GM19467 (cell line): ENCODE results near the gene LHPP.
A peak's percentile ranks its signal among the peaks of the same experiment; 100 is the strongest.

ENCODE experiments used
- ATAC-seq: cut with Tn5 transposase; IDR thresholded peaks from one replicate; pipeline ENCODE4 v1.9.1; 2021; ENCODE audit warnings: mild to moderate bottlenecking, moderate library complexity; ENCODE audit not compliant: unreplicated experiment

Gene LHPP

GRCh38 chr10:124590216-124591122 lies 128.8 kb downstream of the LHPP start:
- no peak for ATAC-seq

- no peak for ATAC-seq
Observed at GRCh38 chr10:124591123-124591495, 129.5 kb downstream of the LHPP start.

DNA sequence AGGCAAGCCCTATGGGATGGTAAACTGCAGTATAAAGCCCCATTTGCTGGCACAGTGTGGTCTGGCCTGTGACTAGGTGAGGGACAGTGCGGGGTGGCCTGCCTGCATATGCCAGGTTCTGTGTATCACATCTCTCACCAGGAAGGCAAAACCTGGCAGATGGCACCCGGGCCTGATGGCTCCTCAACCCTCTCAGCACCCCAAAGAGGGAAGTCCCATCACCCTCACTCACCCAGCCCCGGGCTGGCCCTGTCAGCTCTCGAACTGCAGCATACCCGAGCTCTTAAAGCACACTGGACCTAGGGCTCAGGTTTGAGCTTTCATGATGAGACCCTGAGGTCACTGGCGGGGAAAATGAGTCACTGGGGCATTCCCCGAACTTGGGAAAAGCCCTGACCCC lies 130.5 kb downstream of the LHPP start:
- ATAC-seq = no peak

- no peak for ATAC-seq
Observed at GRCh38 chr10:124592736-124593430, 131.3 kb downstream of the LHPP start.

DNA sequence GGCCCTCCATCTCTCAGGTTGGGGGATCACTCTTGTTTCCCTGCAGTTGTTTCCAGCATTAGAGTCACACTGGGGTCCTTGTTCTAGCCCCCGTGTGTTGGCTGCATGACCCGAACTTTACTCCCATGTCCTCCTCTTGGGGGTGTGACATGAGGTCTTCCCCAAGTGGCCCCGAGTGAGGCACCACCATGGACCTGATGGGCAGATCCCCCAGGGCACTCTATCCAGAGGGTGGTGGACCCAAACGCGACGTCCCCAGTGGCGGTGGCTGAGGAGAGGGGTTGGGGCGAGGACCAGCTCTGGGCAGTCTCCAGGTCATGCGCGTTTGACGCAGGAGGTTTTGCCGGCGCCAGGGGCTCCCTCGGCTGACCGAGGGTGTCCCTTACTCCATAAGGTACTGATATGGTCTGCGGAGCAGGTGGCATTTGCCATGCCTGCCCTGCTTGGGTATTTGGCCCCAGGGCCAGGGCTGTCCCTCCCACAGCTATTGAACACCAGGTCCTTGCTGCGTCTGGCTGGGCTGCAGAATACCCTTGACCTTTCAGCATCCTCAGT lies 131.9 kb downstream of the LHPP start:
- no peak for ATAC-seq

DNA sequence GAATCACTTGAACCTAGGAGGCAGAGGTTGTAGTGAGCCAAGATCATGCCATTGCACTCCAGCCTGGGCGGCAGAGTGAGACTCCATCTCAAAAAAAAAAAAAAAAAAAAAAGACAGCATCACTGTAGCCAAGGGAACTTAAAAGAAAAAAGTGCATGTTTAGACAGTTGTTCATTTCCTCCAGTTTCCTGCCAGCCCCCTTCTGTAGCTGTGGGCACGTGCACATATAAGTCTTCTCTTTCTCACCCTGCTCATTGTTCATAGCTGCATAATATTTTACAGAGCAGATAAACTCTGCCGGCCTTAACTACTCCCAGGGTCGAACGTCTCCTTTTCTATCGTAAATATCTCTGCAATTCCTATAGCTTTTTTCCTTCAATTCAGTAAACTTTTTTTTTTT lies 132.6 kb downstream of the LHPP start:
- no peak for ATAC-seq

DNA sequence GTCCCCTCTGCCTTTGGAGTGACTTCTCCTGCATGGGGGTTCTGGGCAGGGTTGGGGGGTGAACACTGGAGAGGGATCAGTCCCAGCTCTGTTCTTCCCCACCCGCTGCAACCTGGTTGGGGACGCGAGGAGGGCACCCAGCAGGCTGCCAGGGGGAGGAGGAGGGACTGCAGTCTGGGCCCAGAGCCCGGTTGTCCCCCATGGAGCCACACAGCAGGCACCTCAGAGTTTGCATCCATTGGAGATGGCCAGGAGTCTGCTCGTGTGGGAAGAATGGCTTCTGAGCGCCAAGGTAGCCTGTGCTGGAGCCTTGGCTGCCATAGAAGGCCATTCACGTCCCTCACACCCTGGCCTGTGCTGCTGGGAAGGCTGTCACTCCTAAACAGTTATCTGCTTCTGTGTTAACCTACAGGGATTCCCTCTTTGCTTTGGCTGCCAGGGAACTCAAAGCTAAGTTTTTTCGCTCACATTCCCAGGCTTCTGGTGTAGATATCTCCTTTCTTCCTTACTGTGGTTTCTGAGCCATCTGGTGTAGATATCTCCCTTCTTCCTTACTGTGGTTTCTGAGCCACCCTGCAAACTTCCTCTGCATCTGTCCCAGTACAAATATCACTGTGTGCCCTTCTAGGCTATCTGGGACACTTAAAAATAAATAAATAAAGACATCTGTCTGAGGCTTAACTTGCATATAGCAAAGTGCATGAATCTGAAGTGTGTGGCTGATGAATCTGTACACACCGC lies 133.7 kb downstream of the LHPP start:
- no peak for ATAC-seq

- no peak for ATAC-seq
Observed at GRCh38 chr10:124596116-124596785, 134.6 kb downstream of the LHPP start.

GRCh38 chr10:124596962-124597845 lies 135.6 kb downstream of the LHPP start:
- ATAC-seq = no peak

- no peak for ATAC-seq
Observed at GRCh38 chr10:124597846-124598165, 136.2 kb downstream of the LHPP start.

DNA sequence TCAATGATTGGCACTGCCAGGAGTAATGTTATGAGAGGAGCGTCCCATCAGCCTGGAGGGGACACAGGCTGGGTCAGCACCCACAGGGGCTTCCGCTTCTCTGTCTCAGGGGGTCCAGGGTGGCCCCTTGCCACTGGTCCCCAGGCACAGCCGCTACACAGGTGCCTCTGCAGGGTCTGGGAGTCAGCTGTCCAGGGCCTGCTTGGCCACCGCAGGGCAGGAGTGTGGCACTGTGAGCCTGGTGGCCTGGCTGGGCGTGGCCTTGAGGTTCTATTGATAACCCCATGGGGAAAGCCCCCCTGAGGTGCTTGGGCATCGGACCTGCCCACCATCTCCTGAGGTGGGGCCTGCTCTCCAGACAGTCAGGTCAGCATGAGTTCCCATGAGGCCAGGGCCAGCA lies 136.6 kb downstream of the LHPP start:
- ATAC-seq = no peak

DNA sequence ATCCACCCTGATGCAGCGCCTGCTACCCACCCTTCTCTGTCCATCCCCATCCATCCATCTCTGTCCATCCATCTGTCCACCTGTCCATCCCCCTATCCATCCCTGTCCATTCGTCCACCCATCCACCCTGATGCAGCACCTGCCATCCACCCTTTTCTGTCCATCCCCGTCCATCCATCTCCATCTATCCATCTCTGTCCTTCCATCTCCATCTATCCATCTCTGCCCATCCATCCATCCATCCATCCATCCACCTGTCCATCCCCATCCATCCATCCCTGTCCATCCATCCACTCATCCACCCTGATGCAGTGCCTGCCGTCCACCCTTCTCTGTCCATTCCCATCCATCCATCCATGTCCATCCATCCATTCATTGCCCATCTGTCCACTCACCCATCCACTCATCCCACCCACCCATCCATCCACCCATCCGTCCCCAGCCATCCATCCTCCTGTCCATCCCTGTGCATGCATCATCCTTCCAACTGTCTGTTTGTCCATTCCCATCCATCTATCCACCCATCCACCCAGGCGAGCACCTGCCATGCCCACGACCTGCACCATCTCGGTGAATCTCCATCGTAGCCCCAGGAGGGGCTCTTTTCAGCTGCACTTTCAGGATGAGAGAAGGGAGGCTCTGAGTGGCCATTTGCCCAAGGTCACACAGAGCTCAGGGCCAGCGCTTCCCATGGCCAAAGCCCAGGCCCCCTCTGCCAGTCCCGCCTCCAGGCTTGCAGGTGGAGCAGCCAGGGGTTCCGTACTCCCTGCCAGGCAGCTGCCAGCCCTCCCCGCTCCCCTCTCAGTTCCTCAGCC lies 137.4 kb downstream of the LHPP start:
- ATAC-seq = no peak

- no peak for ATAC-seq
Observed at GRCh38 chr10:124599588-124600050, 138.0 kb downstream of the LHPP start.

GRCh38 chr10:124600051-124600880 lies 138.6 kb downstream of the LHPP start:
- no peak for ATAC-seq

- ATAC-seq = no peak
Observed at GRCh38 chr10:124601016-124601415, 139.4 kb downstream of the LHPP start.

- ATAC-seq = peak; percentile 45
Observed at GRCh38 chr10:124601431-124602120, 140.0 kb downstream of the LHPP start.

- no peak for ATAC-seq
Observed at GRCh38 chr10:124602121-124602561, 140.5 kb downstream of the LHPP start.
